Spleen (tissue), 7 donors: ENCODE data around the gene CLEC2B.

ENCODE experiments used
- POLR2A ChIP-seq, 3 donors: fragments of 450-650 bp; IDR thresholded peaks; one replicate each; pipeline ENCODE4 v1.5.1; 2017; ENCODE audit warnings: antibody characterized with exemption in 3 of 3, mild to moderate bottlenecking in 1 of 3
- POLR2AphosphoS5 ChIP-seq, 3 donors: sonication (generic); formaldehyde crosslinking; IDR thresholded peaks; one replicate each; pipeline ENCODE4 v1.5.1; 2017; ENCODE audit warnings: antibody characterized with exemption in 3 of 3
- TF ChIP-seq, protein P1 (sequence below), 11 experiments: fragments of 200-600 bp in 7 of 11; fragments of 450-650 bp in 4 of 11; sonication (generic) in 4 of 11; IDR thresholded peaks in 8 of 11; conservative IDR thresholded peaks in 3 of 11; 1 replicate in 7 of 11; 2 replicates in 4 of 11; pipeline versions ENCODE4 v1.4.0 to v1.8.0; 2016 to 2021; ENCODE audit warnings: antibody characterized with exemption in 11 of 11, inconsistent platforms in 4 of 11, mild to moderate bottlenecking in 1 of 11
- donor health status: DM: no; HTN: no; CAD: no; lungs with moderate emphysema.
- donor health status: DM: no; HTN: no; CAD: no.
- donor health status: DM: no; HTN: no; CAD: no.

DNA sequence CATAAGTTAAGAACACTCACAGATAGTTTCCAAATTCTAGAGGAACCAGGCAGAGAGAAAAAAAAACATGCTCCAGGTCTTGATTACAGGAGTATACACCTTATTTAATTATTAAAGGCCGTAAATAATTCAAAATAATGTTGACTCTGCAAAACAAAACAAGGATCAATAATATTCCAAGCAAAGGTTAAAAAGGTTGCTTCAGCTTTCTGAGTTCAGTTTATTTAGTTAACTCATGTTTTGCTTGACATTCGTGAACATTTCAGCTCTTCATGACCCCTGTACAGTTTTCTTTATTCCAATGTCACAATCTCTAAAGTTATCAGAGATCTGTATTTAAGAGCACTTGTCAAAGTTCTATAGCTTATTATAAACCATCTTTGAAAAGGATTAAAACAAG is 31.8 kb upstream of the CLEC2B start:
- TF ChIP-seq POLR2A (IDR thresholded peaks at IDR 0.05) (no peak), POLR2AphosphoS5 (IDR thresholded peaks at IDR 0.05) (no peak)
- TF ChIP-seq, protein P1, sequence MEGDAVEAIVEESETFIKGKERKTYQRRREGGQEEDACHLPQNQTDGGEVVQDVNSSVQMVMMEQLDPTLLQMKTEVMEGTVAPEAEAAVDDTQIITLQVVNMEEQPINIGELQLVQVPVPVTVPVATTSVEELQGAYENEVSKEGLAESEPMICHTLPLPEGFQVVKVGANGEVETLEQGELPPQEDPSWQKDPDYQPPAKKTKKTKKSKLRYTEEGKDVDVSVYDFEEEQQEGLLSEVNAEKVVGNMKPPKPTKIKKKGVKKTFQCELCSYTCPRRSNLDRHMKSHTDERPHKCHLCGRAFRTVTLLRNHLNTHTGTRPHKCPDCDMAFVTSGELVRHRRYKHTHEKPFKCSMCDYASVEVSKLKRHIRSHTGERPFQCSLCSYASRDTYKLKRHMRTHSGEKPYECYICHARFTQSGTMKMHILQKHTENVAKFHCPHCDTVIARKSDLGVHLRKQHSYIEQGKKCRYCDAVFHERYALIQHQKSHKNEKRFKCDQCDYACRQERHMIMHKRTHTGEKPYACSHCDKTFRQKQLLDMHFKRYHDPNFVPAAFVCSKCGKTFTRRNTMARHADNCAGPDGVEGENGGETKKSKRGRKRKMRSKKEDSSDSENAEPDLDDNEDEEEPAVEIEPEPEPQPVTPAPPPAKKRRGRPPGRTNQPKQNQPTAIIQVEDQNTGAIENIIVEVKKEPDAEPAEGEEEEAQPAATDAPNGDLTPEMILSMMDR (IDR thresholded peaks at IDR 0.05 in 8 of 11, conservative IDR thresholded peaks at IDR 0.05 in 3 of 11), result no peak
